Left ventricle myocardium superior (tissue), 1 donor: ENCODE data around the gene PCNX1. TPM values are rescaled to one million over a fixed set of nuclear protein-coding genes. Genes with fewer than 3 reads are reported as not detected.
A peak's percentile ranks its signal among the peaks of the same experiment; 100 is the strongest.
"Not testable (repeated sequence)": the region's sequence is repeated elsewhere in the genome, so short reads cannot be mapped to it uniquely, and the experiment has no call there.

Experiments used
- ATAC-seq: fragments of 200-7000 bp; cut with Tn5 transposase; one replicate; pipeline ENCODE4 v1.9.1; 2020; ENCODE audit warnings: mild to moderate bottlenecking, moderate library complexity
- DNase-seq: peaks from one replicate; pipeline ENCODE4 v3.0.0-alpha.2; 2020
- intact Hi-C: fragments of 100-400 bp; cut with micrococcal nuclease; formaldehyde crosslinking; loops from one replicate; pipeline ENCODE4 v1.11.0; 2022
- total RNA-seq: library from RNA; stranded (reverse); fragmentation: NEBNext Ultra II Directional; extraction: Animal tissue kit (Norgen Biotek cat#: 25700); gene quantifications from one replicate; pipeline ENCODE4 v1.2.1, GENCODE V29; 2021
- donor health status: DM: no; HTN: yes; CAD: no; lungs with severe emphysema.

PCNX1 gene
- total RNA-seq, 1 donor from 2014 or later = 37.4 TPM

GRCh38 chr14:71050227-71050823 lies 143.1 kb downstream of the PCNX1 start:
- no peak for ATAC-seq

GRCh38 chr14:71054706-71055105 lies 147.4 kb downstream of the PCNX1 start:
- intact Hi-C loops = no loop called here
- no peak for ATAC-seq
- DNase-seq = no peak

More at GRCh38 chr14:71050227-71050823, 143.1 kb downstream of the PCNX1 start:
- no peak for DNase-seq
- intact Hi-C loops = no loop called here

- intact Hi-C loops = no loop called here
- no peak for ATAC-seq
Observed at GRCh38 chr14:71056168-71056567, 148.9 kb downstream of the PCNX1 start.

GRCh38 chr14:71060274-71060673 lies 153.0 kb downstream of the PCNX1 start:
- intact Hi-C loops = no loop called here
- ATAC-seq (no peak), DNase-seq (no peak)

More at GRCh38 chr14:71056168-71056567, 148.9 kb downstream of the PCNX1 start:
- DNase-seq = no peak

GRCh38 chr14:71060825-71061455 lies 153.7 kb downstream of the PCNX1 start:
- DNase-seq = no peak
- intact Hi-C loops = no loop called here
- no peak for ATAC-seq

- intact Hi-C loops = no loop called here
- DNase-seq = no peak
- ATAC-seq = no peak
Observed at GRCh38 chr14:71061458-71061857, 154.2 kb downstream of the PCNX1 start.

- intact Hi-C loops = no loop called here
- ATAC-seq (no peak), DNase-seq (no peak)
Observed at GRCh38 chr14:71062581-71063303, 155.5 kb downstream of the PCNX1 start.

GRCh38 chr14:71063351-71063750 lies 156.1 kb downstream of the PCNX1 start:
- intact Hi-C loops = no loop called here
- no peak for ATAC-seq
- no peak for DNase-seq

GRCh38 chr14:71064747-71065146 lies 157.5 kb downstream of the PCNX1 start:
- ATAC-seq, intact Hi-C loops, DNase-seq: not testable (repeated sequence)

GRCh38 chr14:71070169-71070568 lies 162.9 kb downstream of the PCNX1 start:
- no peak for ATAC-seq

GRCh38 chr14:71071042-71071441 lies 163.8 kb downstream of the PCNX1 start:
- DNase-seq = no peak
- ATAC-seq = no peak
- intact Hi-C loops = no loop called here

More at GRCh38 chr14:71070169-71070568, 162.9 kb downstream of the PCNX1 start:
- intact Hi-C loops = no loop called here
- DNase-seq = no peak

GRCh38 chr14:71076462-71077092 lies 169.3 kb downstream of the PCNX1 start:
- no peak for ATAC-seq
- no peak for DNase-seq
- intact Hi-C loops = no loop called here

GRCh38 chr14:71078500-71078899 lies 171.2 kb downstream of the PCNX1 start:
- no peak for ATAC-seq
- DNase-seq = no peak
- intact Hi-C loops = no loop called here

- DNase-seq (no peak), ATAC-seq (no peak)
- intact Hi-C loops = no loop called here
Observed at GRCh38 chr14:71086567-71086966, 179.3 kb downstream of the PCNX1 start.

GRCh38 chr14:71089971-71090370 lies 182.7 kb downstream of the PCNX1 start:
- intact Hi-C loops = no loop called here
- ATAC-seq = no peak

GRCh38 chr14:71094722-71095121 lies 187.5 kb downstream of the PCNX1 start:
- no peak for ATAC-seq
- intact Hi-C loops = no loop called here
- DNase-seq = no peak

More at GRCh38 chr14:71089971-71090370, 182.7 kb downstream of the PCNX1 start:
- no peak for DNase-seq

GRCh38 chr14:71096947-71097346 lies 189.7 kb downstream of the PCNX1 start:
- ATAC-seq = no peak
- intact Hi-C loops = no loop called here
- DNase-seq = no peak

GRCh38 chr14:71103662-71104484 lies 196.6 kb downstream of the PCNX1 start:
- intact Hi-C loops = no loop called here
- DNase-seq (no peak), ATAC-seq (peak; percentile 49)

GRCh38 chr14:71105177-71105576 lies 197.9 kb downstream of the PCNX1 start:
- intact Hi-C loops = no loop called here
- ATAC-seq (peak; percentile 52), DNase-seq (no peak)
